Tibial artery (tissue), 4 donors: ENCODE data around the gene C1QTNF1.
"Not testable (repeated sequence)": the region's sequence is repeated elsewhere in the genome, so short reads cannot be mapped to it uniquely, and the experiment has no call there.

Experiments used
- DNase-seq, 2 donors: peaks; one replicate each; pipeline ENCODE4 v3.0.0-alpha.2; 2019
- H3K27ac ChIP-seq, 2 donors: fragments of 200-600 bp; sonication (generic) in 1 of 2; 1 replicate in 1 of 2; 2 replicates in 1 of 2; pipeline ENCODE4 v1.5.1; 2018 to 2019; ENCODE audit warnings: mild to moderate bottlenecking in 1 of 2
- H3K27me3 ChIP-seq, 2 donors: fragments of 200-600 bp; sonication (generic) in 1 of 2; one replicate each; pipeline versions ENCODE4 v1.5.1 to v1.6.0; 2016 to 2019
- H3K36me3 ChIP-seq, 3 donors: fragments of 200-600 bp; sonication (generic) in 2 of 3; one replicate each; pipeline ENCODE4 v1.5.1; 2016 to 2019; ENCODE audit warnings: mild to moderate bottlenecking in 2 of 3
- H3K4me1 ChIP-seq, 4 donors: fragments of 200-600 bp; sonication (generic) in 2 of 4; 1 replicate in 3 of 4; 2 replicates in 1 of 4; pipeline ENCODE4 v1.5.1; 2016 to 2019
- H3K4me3 ChIP-seq, 2 donors: fragments of 200-600 bp; sonication (generic) in 1 of 2; 1 replicate in 1 of 2; 2 replicates in 1 of 2; pipeline ENCODE4 v1.5.1; 2018 to 2019; ENCODE audit warnings: mild to moderate bottlenecking in 2 of 2
- H3K9me3 ChIP-seq, 3 donors: fragments of 200-600 bp; sonication (generic) in 1 of 3; one replicate each; pipeline ENCODE4 v1.5.1; 2016 to 2019
- intact Hi-C: fragments of 100-400 bp; cut with DNase I; formaldehyde crosslinking; loops from one replicate; pipeline ENCODE4 v1.15.0; 2023; ENCODE audit warnings: low total_unique reads
- TF ChIP-seq, protein P1 (sequence below), 2 experiments: fragments of 200-600 bp in 1 of 2; fragments of 450-650 bp in 1 of 2; IDR thresholded peaks; one replicate each; pipeline ENCODE4 v1.5.1; 2017 to 2019; ENCODE audit warnings: antibody characterized with exemption in 2 of 2, mild to moderate bottlenecking in 1 of 2, moderate library complexity in 1 of 2

Gene C1QTNF1

DNA sequence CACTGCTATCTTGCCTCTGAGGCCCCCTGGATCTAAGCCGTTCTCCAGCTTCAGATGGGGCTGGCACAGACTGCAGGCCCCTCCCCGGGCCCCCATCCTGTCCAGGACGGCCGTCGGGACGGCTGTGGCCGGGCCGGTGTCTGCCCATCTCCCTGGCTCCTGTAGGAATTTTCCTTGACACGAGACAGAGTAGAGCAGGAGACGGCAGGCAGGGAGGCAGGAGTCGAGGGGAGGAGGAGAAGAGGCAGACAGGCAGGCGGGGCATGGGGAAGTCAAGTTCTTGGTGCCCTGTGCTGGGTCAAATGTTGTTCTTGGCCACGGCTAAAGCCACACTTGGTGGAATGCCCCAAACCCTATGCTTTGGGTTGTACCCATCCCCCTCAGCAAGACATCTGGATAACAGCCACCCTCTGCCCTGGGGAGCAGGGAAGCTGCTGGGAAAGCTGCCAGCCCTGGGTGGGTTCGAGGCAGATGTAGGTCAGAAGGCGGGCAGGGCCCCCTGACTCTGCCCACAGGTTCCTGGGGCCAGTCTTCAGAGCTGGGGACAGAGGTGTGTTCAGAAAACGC, 4.0 kb downstream of the C1QTNF1 start:
- intact Hi-C loops = no loop called here
- peak; percentile 70 to 92 for DNase-seq
- no peaks in the 10 kb centered on the region for H3K27me3 ChIP-seq

DNA sequence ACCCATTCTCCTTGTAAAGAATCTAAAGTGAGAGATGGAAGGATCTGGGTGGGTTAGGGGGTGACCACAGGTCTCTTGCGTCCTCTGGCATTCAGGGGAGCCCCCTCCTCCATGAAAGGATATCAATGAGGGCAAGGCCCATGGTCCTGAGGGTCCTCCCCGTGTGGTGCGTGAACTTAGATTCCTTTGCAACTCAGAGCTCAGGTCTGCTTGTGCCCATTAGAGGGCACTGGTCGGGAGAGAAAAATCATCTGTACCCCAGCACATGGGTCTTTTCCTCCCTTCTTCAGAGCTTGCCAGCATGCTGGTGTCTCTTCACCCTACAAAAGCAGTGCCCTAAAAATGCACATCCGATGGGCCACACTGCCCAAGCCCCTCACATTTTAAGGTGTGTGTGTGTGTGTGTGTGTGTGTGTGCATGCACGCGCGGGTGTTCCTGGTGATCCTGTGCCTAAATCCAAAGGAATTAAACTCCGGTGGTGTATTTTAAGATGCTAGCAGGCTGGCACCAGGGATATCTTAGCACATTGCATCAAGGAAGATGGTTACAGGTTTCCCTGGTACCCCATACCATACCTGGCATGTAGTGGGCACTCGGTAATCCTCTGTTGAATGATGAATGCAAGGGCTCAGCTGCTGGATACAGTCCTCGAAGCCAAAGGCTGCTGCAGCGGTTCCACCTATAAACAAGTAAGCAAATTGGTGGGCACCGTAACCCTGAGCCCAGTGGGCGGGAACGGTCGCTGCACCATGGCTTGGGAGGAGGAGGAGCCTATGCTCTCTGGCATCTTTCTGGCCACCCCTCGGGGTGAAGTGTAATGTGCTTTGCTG, 4.7 kb downstream of the C1QTNF1 start:
- intact Hi-C loops = no loop called here
- Histone ChIP-seq H3K4me3 (peak overlapping the region; percentile 85 to 91), H3K27ac (peak overlapping the region; percentile 96), H3K36me3 (peaks cover 0 to 4% (median 0%) of the 10 kb centered on the region in 3 donors), H3K27me3 (no peaks in the 10 kb centered on the region), H3K9me3 (no peaks in the 10 kb centered on the region), H3K4me1 (peaks cover 0 to 80% (median 55%) of the 10 kb centered on the region in 4 donors)
- peak; percentile 20 to 66 for DNase-seq
- TF ChIP-seq, protein P1, sequence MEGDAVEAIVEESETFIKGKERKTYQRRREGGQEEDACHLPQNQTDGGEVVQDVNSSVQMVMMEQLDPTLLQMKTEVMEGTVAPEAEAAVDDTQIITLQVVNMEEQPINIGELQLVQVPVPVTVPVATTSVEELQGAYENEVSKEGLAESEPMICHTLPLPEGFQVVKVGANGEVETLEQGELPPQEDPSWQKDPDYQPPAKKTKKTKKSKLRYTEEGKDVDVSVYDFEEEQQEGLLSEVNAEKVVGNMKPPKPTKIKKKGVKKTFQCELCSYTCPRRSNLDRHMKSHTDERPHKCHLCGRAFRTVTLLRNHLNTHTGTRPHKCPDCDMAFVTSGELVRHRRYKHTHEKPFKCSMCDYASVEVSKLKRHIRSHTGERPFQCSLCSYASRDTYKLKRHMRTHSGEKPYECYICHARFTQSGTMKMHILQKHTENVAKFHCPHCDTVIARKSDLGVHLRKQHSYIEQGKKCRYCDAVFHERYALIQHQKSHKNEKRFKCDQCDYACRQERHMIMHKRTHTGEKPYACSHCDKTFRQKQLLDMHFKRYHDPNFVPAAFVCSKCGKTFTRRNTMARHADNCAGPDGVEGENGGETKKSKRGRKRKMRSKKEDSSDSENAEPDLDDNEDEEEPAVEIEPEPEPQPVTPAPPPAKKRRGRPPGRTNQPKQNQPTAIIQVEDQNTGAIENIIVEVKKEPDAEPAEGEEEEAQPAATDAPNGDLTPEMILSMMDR (IDR thresholded peaks at IDR 0.05) = peak in 1 of 2 experiments; percentile 26

More for the DNA sequence above, 4.0 kb downstream of the C1QTNF1 start:
- TF ChIP-seq, protein P1 (IDR thresholded peaks at IDR 0.05) = peak in 1 of 2 experiments; percentile 5
- H3K9me3 ChIP-seq = no peaks in the 10 kb centered on the region
- H3K36me3 ChIP-seq = peaks cover 0 to 4% (median 0%) of the 10 kb centered on the region in 3 donors
- H3K27ac ChIP-seq = peak overlapping the region; percentile 96
- H3K4me3 ChIP-seq = peak overlapping the region; percentile 85 to 91
- H3K4me1 ChIP-seq = peaks cover 0 to 80% (median 54%) of the 10 kb centered on the region in 4 donors

DNA sequence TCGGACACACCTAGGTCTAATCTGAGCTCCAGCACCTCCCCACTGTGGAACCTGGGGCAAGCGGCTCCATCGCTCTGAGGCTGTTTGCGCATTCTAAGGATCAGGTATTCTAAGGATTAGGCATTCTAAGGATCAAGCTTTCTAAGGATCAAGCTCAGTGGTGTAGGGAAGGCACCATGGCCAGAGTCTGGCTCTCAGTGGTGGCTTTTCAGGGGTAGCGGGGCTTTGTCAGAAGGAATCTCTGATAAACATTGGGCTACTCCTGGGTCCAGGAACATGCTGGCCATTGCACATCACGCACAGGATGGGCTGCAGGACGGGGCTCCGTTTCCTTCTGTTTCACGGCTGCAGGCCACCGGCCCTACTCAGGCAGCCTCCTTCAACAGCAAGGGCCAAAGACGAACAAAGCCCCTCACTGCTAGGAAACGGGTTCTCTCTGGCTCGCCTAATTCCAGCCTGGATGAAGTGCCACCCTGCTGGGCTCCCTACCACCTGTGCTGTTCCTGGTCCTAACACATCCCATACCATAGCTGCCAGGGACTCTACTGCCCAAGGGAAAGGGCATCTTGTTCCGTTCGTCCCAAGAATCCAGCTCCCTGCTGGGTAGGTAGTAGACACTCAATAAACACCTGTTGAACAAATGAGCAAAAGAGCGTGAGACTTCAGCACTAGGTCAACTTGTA, 5.5 kb downstream of the C1QTNF1 start:
- Histone ChIP-seq H3K4me3 (no peak overlapping the region), H3K9me3 (no peaks in the 10 kb centered on the region), H3K27me3 (no peaks in the 10 kb centered on the region), H3K27ac (peak overlapping the region in 1 of 2 donors; percentile 96), H3K36me3 (peaks cover 0 to 4% (median 0%) of the 10 kb centered on the region in 3 donors), H3K4me1 (peaks cover 0 to 86% (median 61%) of the 10 kb centered on the region in 4 donors)
- TF ChIP-seq, protein P1 (IDR thresholded peaks at IDR 0.05) = no peak
- intact Hi-C loops = no loop called here
- DNase-seq = peak; percentile 11 to 55

- H3K27ac ChIP-seq, DNase-seq, H3K9me3 ChIP-seq, H3K36me3 ChIP-seq, H3K4me3 ChIP-seq, intact Hi-C loops, H3K27me3 ChIP-seq: not testable (repeated sequence)
- H3K4me1 ChIP-seq = peaks cover 0 to 96% (median 71%) of the 10 kb centered on the region in 4 donors
Observed at GRCh38 chr17:79030636-79031035, 6.7 kb downstream of the C1QTNF1 start.

GRCh38 chr17:79031996-79032875, 8.3 kb downstream of the C1QTNF1 start:
- H3K4me3 ChIP-seq = no peak overlapping the region
- TF ChIP-seq, protein P1 (IDR thresholded peaks at IDR 0.05) = no peak
- peaks cover 0 to 96% (median 70%) of the 10 kb centered on the region in 4 donors for H3K4me1 ChIP-seq
- peak overlapping the region in 1 of 2 donors; percentile 7 for H3K27ac ChIP-seq
- no peaks in the 10 kb centered on the region for H3K9me3 ChIP-seq
- no peaks in the 10 kb centered on the region for H3K27me3 ChIP-seq
- intact Hi-C loops = no loop called here
- H3K36me3 ChIP-seq = peaks cover 0 to 4% (median 0%) of the 10 kb centered on the region in 3 donors
- peak in 1 of 2 donors; percentile 51 for DNase-seq
